ENCODE data around the gene ATP8A2. TPM values are rescaled to one million over a fixed set of nuclear protein-coding genes. Genes with fewer than 3 reads are reported as not detected.

The ATP8A2 gene
- total and polyA plus RNA-seq, 4 donors, result 0.01 to 0.08 (median 0.05) TPM; not detected in 1

- DNase-seq (ENCODE audit: low spot score), result no peak
- TF ChIP-seq RAD21 (IDR thresholded peaks at IDR 0.05) (no peak), REST (IDR thresholded peaks at IDR 0.05) (no peak), GABPA (IDR thresholded peaks at IDR 0.05 in 1 of 2, conservative IDR thresholded peaks at IDR 0.05 in 1 of 2) (no peak), NR2F2 (IDR thresholded peaks at IDR 0.05) (no peak), ATF3 (IDR thresholded peaks at IDR 0.05) (no peak), ZBTB33 (IDR thresholded peaks at IDR 0.05) (no peak), JUND (IDR thresholded peaks at IDR 0.05) (no peak), MAX (IDR thresholded peaks at IDR 0.05) (no peak), CTCF (IDR thresholded peaks at IDR 0.05; ENCODE audit: low read depth, low read length, missing input control) (no peak), FOXA2 (IDR thresholded peaks at IDR 0.05) (no peak), HNF4G (IDR thresholded peaks at IDR 0.05) (no peak), HNF4A (conservative IDR thresholded peaks at IDR 0.05) (no peak), FOXA1 (IDR thresholded peaks at IDR 0.05) (no peak)
- H3K4me3 ChIP-seq (ENCODE audit: low read depth in 1 of 3, low read length in 3 of 3), result no peak overlapping the region
- H3K4me1 ChIP-seq (ENCODE audit: control insufficient read depth in 4 of 4, insufficient read depth in 4 of 4, low read length in 3 of 4), result no peaks in the 10 kb centered on the region
- WGBS, result 75% methylated on average over 5 of the region's 5 CpGs
- H3K9ac ChIP-seq (ENCODE audit: low read depth in 1 of 2, low read length in 2 of 2), result no peak overlapping the region
- no peaks in the 10 kb centered on the region for H3K36me3 ChIP-seq (ENCODE audit: control insufficient read depth in 4 of 4, insufficient read depth in 3 of 4, low read depth in 1 of 4, low read length in 3 of 4)
- H3K27ac ChIP-seq (ENCODE audit: low read depth in 1 of 2, low read length in 2 of 2), result no peak overlapping the region
- H3K27me3 ChIP-seq (ENCODE audit: control insufficient read depth in 4 of 4, insufficient read depth in 4 of 4, low read length in 3 of 4), result no peaks in the 10 kb centered on the region
- H3K9me3 ChIP-seq (ENCODE audit: control insufficient read depth in 4 of 4, low read length in 3 of 4), result no peaks in the 10 kb centered on the region
Measured at GRCh38 chr13:25943081-25943480, 571.3 kb downstream of the ATP8A2 start.

- no peaks in the 10 kb centered on the region for H3K4me1 ChIP-seq (ENCODE audit: control insufficient read depth in 4 of 4, insufficient read depth in 4 of 4, low read length in 3 of 4)
- no peak overlapping the region for H3K27ac ChIP-seq (ENCODE audit: low read depth in 1 of 2, low read length in 2 of 2)
- TF ChIP-seq CTCF (IDR thresholded peaks at IDR 0.05; ENCODE audit: low read depth, low read length, missing input control) (no peak), TAF1 (conservative IDR thresholded peaks at IDR 0.05) (no peak), HNF4G (IDR thresholded peaks at IDR 0.05) (no peak), EGR1 (IDR thresholded peaks at IDR 0.05; ENCODE audit: low read depth in 2 of 2) (no peak), GABPA (IDR thresholded peaks at IDR 0.05 in 1 of 2, conservative IDR thresholded peaks at IDR 0.05 in 1 of 2) (no peak), RXRA (IDR thresholded peaks at IDR 0.05) (no peak), SP1 (IDR thresholded peaks at IDR 0.05) (no peak), HNF4A (conservative IDR thresholded peaks at IDR 0.05) (no peak), REST (IDR thresholded peaks at IDR 0.05) (no peak), FOXA2 (IDR thresholded peaks at IDR 0.05) (no peak), MAX (IDR thresholded peaks at IDR 0.05) (no peak)
Measured at GRCh38 chr13:25943658-25944057, 571.9 kb downstream of the ATP8A2 start.

More at GRCh38 chr13:25943658-25944057, 571.9 kb downstream of the ATP8A2 start:
- Histone ChIP-seq H3K4me3 (ENCODE audit: low read depth in 1 of 3, low read length in 3 of 3) (no peak overlapping the region), H3K36me3 (ENCODE audit: control insufficient read depth in 4 of 4, insufficient read depth in 3 of 4, low read depth in 1 of 4, low read length in 3 of 4) (no peaks in the 10 kb centered on the region), H3K9me3 (ENCODE audit: control insufficient read depth in 4 of 4, low read length in 3 of 4) (peaks cover 0 to 5% (median 0%) of the 10 kb centered on the region in 4 donors), H3K27me3 (ENCODE audit: control insufficient read depth in 4 of 4, insufficient read depth in 4 of 4, low read length in 3 of 4) (no peaks in the 10 kb centered on the region), H3K9ac (ENCODE audit: low read depth in 1 of 2, low read length in 2 of 2) (no peak overlapping the region)
- 56% methylated on average over 6 of the region's 6 CpGs for WGBS
- no peak for DNase-seq (ENCODE audit: low spot score)

All from liver (tissue), 9 donors.